ENCODE measurements around the gene USP1. TPM values are rescaled to one million over a fixed set of nuclear protein-coding genes. Genes with fewer than 3 reads are reported as not detected.

Gene USP1
- total and polyA plus RNA-seq, 2 donors from 2014 or later = 10.0 to 27.1 TPM

DNA sequence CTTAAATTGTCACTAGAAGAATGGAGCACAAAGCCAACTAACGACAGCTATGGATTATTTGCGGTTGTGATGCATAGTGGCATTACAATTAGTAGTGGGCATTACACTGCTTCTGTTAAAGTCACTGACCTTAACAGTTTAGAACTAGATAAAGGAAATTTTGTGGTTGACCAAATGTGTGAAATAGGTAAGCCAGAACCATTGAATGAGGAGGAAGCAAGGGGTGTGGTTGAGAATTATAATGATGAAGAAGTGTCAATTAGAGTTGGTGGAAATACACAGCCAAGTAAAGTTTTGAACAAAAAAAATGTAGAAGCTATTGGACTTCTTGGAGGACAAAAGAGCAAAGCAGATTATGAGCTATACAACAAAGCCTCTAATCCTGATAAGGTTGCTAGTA is 13.5 kb downstream of the USP1 start:
- DNase-seq (no peak), FAIRE-seq (no peak)
- Histone ChIP-seq H3K4me3 (ENCODE audit: low read length in 3 of 3) (no peak overlapping the region), H3K27me3 (ENCODE audit: control insufficient read depth, insufficient read depth, low read length) (no peaks in the 10 kb centered on the region), H3K4me1 (ENCODE audit: control insufficient read depth in 2 of 3, insufficient read depth in 2 of 3, low read depth in 1 of 3, low read length in 3 of 3) (no peaks in the 10 kb centered on the region), H3K9me3 (ENCODE audit: control insufficient read depth in 2 of 3, insufficient read depth in 1 of 3, low read length in 3 of 3) (no peaks in the 10 kb centered on the region), H3K9ac (ENCODE audit: low read length in 3 of 3) (no peak overlapping the region), H3K27ac (ENCODE audit: low read depth in 2 of 2, low read length in 2 of 2) (no peak overlapping the region), H3K36me3 (ENCODE audit: control insufficient read depth in 2 of 3, insufficient read depth in 3 of 3, low read length in 3 of 3) (peaks cover 3 to 28% (median 12%) of the 10 kb centered on the region in 3 donors)
- TF ChIP-seq, protein P1, sequence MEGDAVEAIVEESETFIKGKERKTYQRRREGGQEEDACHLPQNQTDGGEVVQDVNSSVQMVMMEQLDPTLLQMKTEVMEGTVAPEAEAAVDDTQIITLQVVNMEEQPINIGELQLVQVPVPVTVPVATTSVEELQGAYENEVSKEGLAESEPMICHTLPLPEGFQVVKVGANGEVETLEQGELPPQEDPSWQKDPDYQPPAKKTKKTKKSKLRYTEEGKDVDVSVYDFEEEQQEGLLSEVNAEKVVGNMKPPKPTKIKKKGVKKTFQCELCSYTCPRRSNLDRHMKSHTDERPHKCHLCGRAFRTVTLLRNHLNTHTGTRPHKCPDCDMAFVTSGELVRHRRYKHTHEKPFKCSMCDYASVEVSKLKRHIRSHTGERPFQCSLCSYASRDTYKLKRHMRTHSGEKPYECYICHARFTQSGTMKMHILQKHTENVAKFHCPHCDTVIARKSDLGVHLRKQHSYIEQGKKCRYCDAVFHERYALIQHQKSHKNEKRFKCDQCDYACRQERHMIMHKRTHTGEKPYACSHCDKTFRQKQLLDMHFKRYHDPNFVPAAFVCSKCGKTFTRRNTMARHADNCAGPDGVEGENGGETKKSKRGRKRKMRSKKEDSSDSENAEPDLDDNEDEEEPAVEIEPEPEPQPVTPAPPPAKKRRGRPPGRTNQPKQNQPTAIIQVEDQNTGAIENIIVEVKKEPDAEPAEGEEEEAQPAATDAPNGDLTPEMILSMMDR (IDR thresholded peaks at IDR 0.05; ENCODE audit: borderline replicate concordance, extremely low read depth, insufficient read depth) = no peak
- intact Hi-C loops (cut with DNase I) = no loop called here

DNA sequence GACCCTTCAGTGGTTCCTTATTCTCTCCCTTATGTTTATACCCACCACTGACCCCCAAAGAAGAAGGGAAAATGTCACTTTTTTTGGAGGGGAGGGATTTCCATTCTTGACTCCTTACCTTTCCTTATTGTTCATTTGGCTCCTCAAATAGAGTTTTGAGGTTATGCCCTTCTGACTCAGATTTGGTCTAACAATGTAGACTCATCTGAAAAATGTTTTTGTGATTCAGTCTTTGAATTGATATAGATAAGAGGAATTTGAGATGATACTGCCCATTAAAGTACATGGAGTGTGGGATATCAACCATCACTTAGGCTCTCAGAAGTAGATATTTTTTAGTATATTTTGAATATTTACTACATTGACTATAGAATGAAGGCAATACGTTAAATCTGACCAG is 16.1 kb downstream of the USP1 start:
- no peak overlapping the region for H3K4me3 ChIP-seq (ENCODE audit: low read length in 3 of 3)
- H3K27me3 ChIP-seq (ENCODE audit: control insufficient read depth, insufficient read depth, low read length) = no peaks in the 10 kb centered on the region
- intact Hi-C loops (cut with DNase I) = no loop called here
- peaks cover 3 to 30% (median 11%) of the 10 kb centered on the region in 3 donors for H3K36me3 ChIP-seq (ENCODE audit: control insufficient read depth in 2 of 3, insufficient read depth in 3 of 3, low read length in 3 of 3)
- FAIRE-seq = no peak
- H3K9ac ChIP-seq (ENCODE audit: low read length in 3 of 3) = no peak overlapping the region
- TF ChIP-seq, protein P1 (IDR thresholded peaks at IDR 0.05; ENCODE audit: borderline replicate concordance, extremely low read depth, insufficient read depth) = no peak
- no peaks in the 10 kb centered on the region for H3K4me1 ChIP-seq (ENCODE audit: control insufficient read depth in 2 of 3, insufficient read depth in 2 of 3, low read depth in 1 of 3, low read length in 3 of 3)
- DNase-seq = no peak
- no peak overlapping the region for H3K27ac ChIP-seq (ENCODE audit: low read depth in 2 of 2, low read length in 2 of 2)
- H3K9me3 ChIP-seq (ENCODE audit: control insufficient read depth in 2 of 3, insufficient read depth in 1 of 3, low read length in 3 of 3) = no peaks in the 10 kb centered on the region

GRCh38 chr1:62457955-62458354 is 21.1 kb downstream of the USP1 start:
- no peak for FAIRE-seq
- intact Hi-C loops (cut with DNase I) = no loop called here

More at GRCh38 chr1:62457955-62458354, 21.1 kb downstream of the USP1 start:
- Histone ChIP-seq H3K9ac (ENCODE audit: low read length in 3 of 3) (no peak overlapping the region), H3K27me3 (ENCODE audit: control insufficient read depth, insufficient read depth, low read length) (no peaks in the 10 kb centered on the region), H3K9me3 (ENCODE audit: control insufficient read depth in 2 of 3, insufficient read depth in 1 of 3, low read length in 3 of 3) (no peaks in the 10 kb centered on the region), H3K27ac (ENCODE audit: low read depth in 2 of 2, low read length in 2 of 2) (no peak overlapping the region), H3K4me3 (ENCODE audit: low read length in 3 of 3) (no peak overlapping the region), H3K36me3 (ENCODE audit: control insufficient read depth in 2 of 3, insufficient read depth in 3 of 3, low read length in 3 of 3) (peaks cover 0 to 20% (median 5%) of the 10 kb centered on the region in 3 donors), H3K4me1 (ENCODE audit: control insufficient read depth in 2 of 3, insufficient read depth in 2 of 3, low read depth in 1 of 3, low read length in 3 of 3) (no peaks in the 10 kb centered on the region)
- TF ChIP-seq, protein P1 (IDR thresholded peaks at IDR 0.05; ENCODE audit: borderline replicate concordance, extremely low read depth, insufficient read depth) = no peak
- DNase-seq = no peak

Data from kidney (tissue), 14 donors.